GM21737 (cell line): ENCODE results near the gene CDH4.

ENCODE experiments used
- ATAC-seq: cut with Tn5 transposase; IDR thresholded peaks from one replicate; pipeline ENCODE4 v1.9.1; 2021; ENCODE audit warnings: mild to moderate bottlenecking, moderate library complexity; ENCODE audit not compliant: unreplicated experiment

The CDH4 gene

DNA sequence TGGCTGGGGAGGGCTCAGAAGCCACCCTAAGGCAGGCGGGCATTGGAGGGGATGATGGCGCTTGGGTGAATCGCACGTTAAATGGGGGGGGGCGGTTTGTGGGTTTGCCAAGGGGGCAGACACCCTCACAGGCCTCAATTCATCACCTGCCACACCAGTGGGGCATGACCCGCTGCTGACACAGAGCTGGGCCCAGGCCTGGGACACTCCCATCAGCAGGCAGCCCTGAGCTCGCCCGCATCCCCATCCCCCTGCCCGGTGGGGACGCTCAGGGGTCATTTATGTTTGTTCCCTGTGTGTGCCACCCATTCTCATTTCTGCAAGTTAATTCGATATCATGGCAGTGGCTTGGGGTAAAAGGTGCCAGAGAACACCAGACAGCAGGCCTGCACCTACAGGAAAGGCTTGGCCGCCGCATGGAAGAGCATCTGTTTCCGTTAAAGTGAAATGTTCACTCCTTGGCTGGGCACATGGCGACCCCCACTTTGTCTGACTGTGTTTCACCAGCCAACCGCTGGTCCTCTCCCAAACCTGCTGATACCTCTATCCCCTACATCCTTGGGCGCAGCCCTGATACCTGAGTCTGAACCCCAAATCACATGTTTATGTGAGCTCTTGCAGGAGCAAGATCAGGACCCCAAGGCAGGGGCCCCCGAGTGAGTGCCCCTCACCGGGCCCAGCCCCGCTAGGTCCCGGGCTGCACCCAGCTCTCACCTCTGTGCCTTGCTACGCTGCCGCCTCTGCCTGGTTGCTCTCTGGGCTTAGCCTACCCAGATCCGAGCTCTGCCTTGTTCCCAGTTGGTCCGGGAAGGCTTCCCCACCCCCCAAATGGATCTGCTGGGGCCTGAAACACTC is 564.8 kb downstream of the CDH4 start:
- no peak for ATAC-seq

DNA sequence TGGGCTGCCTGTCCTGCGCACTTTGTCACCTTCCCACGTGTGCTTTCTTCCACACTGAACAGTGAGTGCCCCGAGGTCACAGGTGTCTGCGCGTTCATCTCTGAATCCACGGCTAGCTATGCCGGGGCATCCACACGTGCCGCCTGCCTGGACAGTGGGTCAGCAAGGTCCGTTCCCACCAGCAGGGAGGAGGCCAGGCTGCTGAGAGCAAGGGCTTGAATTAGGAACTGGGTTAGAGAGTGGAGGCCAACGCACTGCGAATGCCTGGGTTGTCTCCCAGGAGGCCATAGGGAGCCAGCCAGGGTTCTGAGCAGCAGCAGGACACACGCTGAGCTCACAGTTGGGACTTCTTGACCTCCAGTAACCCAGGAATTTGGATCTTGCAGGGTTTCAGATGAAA is 565.5 kb downstream of the CDH4 start:
- ATAC-seq: no peak

DNA sequence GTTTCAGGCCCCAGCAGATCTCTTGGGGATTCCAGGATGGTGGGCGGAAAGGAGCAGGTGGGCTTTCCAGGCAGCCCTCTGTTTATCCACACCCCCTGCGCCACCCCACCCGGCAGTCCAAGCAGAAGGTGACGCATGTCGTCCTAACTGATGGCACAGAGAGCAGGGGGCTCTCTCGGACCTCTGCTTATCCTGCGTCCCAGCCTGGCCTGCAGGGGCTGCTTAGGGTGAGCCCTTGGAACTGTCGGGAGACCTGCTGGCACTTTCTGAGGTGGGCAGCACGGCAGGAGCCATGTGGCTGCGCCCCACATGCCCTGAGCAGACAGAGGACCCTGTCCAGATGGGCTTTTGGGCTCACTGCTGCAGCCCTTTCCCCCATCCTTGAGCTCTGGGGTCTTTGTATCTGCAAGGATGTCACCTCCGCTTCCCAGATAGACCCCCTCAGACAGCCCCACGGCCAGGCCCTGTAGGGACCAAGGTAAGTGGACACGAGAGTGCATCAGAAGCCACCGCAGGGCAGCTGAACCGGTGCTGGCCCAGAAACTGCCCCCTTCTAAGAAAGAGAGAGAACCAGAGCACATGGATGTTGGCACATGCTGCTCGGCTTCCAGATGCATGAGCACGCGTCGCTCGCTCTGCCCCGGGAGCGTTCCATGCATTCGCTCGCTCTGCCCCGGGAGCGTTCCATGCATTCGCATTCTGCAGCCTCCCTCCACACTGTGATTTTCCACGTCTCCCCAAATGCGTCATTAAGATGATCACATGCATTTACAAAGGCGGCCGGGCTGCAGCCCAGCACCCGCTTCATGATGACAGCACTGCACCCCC is 566.9 kb downstream of the CDH4 start:
- ATAC-seq: no peak

DNA sequence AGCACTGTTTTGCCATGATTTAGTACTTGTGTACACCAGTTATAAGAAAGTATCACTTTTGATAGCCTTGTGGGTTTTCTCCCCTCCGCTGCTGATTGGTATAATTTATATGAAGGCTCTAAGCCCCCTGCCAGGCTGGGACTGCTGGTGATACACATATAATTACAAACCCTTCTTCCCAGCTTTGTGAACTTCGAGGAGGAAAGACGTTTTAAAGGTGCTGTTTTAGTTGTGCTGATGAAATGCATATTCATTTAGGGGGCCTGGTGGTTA is 567.4 kb downstream of the CDH4 start:
- no peak for ATAC-seq

DNA sequence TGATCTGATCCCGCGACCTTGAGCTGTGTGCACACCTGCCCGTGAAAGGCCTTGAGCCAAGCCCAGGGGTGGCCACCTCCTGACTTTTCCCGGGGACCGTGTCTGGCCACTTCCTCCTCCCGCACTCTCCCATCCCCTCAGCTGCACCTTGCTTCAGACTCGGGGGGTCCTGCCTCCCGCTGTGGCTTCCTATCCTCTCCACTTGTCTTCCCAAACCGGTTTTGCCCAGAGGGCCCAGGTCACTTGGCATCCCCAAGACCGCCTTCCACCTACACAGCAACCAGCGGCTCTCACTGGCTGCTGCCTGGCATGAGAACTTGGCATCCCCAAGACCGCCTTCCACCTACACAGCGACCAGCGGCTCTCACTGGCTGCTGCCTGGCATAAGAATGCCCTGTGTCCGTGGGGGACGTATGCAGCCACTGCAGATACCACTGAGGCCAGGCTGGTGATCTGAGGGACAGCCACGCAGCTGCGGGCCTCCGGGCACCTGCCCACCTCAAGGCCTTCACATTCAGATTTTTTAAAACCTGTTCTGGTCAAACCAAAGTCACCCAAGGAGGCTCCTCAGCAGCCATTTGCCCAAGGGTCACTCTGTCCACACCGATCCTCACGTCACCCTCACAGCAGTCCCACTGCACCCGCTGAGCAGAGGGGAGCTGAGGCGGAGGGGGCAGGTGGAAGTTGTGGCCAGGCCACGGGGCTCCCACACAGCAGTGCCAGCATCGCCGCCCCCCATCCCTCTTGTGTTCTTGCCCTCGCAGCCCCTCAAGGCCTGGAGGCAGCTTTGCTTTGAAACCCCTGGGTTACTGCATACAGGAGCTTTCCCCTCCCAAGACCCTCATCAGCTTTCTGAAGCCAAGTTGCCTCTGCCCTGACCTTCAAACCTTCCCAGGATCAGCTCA is 568.1 kb downstream of the CDH4 start:
- no peak for ATAC-seq

GRCh38 chr20:61821735-61822134 is 569.7 kb downstream of the CDH4 start:
- no peak for ATAC-seq

DNA sequence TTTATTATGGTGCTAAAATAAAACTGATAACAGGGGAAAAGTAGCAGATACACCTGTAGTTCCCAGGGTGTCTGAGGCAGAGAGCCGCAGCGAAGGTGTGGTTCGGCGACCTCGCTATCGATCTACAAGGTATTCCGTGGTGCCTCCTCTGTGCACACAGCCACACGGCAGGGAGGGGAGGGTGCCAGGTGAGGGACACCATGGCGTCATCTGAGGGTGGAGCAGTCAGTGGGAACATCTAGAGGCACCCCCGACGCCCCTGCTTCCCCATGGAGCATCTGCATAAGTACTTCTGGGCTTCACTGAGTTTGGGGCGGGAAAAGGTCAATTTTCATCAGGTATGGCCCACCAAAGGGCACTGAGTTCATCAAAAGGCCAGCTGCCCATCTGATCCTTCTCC is 570.3 kb downstream of the CDH4 start:
- no peak for ATAC-seq

GRCh38 chr20:61823242-61823641 is 571.2 kb downstream of the CDH4 start:
- ATAC-seq: no peak

GRCh38 chr20:61828891-61829290 is 576.8 kb downstream of the CDH4 start:
- no peak for ATAC-seq

GRCh38 chr20:61829526-61829925 is 577.5 kb downstream of the CDH4 start:
- no peak for ATAC-seq

GRCh38 chr20:61830241-61830930 is 578.3 kb downstream of the CDH4 start:
- ATAC-seq: no peak

DNA sequence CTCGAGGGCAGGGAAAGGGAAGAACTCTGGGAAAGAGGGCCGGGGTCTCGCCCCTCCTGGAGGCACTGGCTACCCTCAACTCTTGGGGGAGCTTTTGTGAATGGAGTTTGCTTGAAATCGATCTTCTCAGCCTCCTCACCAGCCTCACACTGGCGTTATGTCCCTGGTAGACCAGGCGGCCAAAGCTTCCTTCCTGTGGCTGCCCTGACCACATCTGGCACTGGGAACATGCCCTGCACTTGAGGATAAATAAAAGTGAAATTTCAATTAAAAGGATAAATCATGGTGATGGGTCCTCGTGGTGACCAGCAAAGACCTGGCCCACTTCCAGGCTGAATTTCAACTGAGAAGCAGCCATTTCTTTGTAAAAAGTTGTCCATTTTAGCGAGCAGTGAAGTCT is 578.9 kb downstream of the CDH4 start:
- no peak for ATAC-seq

GRCh38 chr20:61832181-61832580 is 580.1 kb downstream of the CDH4 start:
- no peak for ATAC-seq

GRCh38 chr20:61833807-61834610 is 581.9 kb downstream of the CDH4 start:
- no peak for ATAC-seq

DNA sequence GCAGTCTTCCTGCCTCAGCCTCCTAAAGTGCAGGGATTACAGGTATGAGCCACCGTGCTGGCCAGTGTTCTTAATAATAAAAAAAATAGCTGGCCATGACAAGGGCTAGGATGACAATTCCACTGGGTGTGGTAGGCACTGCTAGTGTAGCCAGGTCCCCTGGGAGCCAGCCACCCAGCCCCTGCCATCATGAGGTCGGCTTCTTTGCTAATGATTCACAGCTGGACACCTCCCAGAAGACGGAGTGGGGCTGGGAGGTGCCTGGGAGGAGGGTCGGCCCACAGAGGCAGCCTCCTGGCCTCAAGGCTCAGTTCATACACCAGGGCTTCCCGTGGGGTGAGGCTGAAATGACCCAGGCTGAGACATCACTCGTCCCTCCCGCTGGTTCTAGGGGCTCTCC is 583.2 kb downstream of the CDH4 start:
- no peak for ATAC-seq

DNA sequence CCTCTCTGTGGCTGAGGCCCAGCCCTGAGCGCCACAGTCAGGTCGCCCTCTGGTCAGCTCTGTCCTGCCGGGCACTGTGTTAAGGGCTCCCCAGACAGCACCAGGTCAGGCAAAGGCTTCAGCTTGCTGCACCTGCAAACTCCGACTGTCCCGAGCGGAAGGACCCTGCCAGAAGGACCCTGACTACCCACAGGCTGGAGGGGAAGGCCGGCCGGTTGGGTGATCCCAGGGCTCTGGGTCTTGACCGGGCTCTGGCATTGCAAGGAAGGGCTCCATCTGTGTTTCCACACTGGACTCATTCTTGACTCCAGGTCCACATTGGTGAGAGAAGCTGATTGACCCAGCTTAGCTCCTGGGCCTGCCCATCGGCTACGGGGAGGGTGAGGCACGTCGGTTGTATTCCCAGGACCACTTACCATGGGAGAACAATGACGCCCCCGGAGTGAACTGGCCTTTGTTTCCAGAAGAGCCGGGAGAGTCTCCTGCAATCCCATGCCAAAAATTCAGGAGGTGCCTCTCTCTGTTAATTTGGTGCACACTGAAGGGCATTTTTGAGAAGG is 583.8 kb downstream of the CDH4 start:
- ATAC-seq: no peak

DNA sequence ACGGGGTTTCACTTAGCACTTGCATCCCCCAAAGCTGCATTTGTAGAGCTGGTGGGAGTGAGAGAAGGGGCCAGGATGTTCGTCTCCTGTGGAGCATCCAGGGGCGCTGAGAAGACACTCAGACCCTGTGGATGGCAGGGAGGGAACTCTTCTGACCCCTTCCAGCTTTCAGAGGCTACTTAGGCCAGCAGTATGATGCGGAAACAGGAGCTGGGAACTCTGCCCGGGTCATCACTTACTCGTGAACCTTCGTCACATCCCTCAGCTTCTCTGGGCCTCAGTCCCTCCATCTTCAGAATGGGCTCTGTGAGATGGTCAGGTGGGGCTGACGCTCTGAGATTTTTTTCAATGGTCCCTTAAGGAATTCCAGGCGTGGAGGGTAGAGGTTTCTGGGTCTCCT is 585.1 kb downstream of the CDH4 start:
- no peak for ATAC-seq

GRCh38 chr20:61839223-61839911 is 587.3 kb downstream of the CDH4 start:
- ATAC-seq: no peak
